DMS 273 treated with DMSO at 0.1 percent for 48 hours (cell line): ENCODE results near the gene TMEM184B.
"Not testable (repeated sequence)": the region's sequence is repeated elsewhere in the genome, so short reads cannot be mapped to it uniquely, and the experiment has no call there.

Source experiments
- DNase-seq: peaks from one replicate; lab custom pipeline; 2025; lab: John Stamatoyannopoulos, UW

The TMEM184B gene

DNA sequence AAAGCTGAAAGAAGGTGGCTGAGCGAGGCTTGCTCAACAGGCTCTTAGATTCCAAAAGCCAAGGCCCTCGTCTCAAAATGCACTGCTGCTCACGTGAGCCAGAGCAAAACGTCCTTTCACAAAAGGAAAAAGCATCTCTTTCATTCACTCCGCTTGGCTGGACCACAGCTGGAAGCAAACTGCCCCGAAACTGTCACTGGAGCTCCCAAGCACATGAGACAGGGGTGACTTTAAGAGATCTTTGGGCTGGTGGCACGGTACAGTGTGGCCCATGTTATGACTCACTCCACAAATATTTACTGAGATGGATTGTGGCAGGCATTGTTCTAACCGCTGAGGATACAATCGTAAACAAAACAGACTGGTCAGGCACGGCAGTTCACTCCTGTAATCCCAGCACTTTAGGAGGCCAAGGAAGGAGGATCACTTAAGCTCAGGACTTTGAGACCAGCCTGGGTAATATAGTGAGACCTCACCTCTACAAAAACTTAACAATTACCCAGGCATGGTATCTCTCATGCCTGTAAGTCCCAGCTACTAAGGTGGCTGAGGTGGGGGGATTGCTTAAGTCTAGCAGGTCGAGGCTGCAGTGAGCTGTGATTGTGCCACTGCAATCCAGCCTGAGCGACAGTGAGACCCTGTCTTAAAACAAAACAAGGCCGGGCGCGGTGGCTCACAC, 94.7 kb downstream of the TMEM184B start:
- DNase-seq = no peak

DNA sequence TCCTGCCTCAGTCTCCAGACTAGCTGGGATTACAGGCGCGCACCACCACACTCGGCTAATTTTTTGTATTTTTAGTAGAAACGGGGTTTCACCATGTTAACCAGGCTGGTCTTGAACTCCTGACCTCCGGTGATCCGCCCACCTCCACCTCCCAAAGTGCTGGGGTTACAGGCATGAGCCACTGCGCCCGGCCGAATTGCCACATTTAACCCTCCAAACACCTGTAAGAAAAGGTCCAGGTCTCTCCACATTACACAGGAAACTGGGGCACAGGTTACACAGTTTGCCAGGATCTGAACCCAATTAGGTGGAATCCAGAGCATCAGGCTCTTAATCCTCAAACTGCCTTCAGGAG, 95.3 kb downstream of the TMEM184B start:
- DNase-seq = not testable (repeated sequence)

DNA sequence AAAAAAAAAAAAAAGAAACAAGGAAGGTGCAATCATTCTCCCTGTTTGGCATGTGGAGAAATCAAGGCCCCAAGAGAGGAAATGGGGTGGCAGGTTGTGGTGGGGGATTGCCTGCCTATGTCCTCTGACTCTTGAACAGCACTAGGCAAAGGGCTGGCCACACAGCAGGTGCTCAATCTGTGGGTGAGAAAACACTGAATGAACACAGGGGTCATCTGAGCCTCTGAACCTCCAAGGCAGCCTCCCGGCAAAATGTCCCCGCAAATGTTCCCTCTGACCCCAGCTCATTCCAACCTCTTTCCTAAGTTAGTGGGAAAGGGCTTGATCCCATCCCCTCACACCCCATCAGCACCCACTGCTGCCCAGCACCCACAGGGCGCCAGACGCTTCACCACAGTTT, 95.8 kb downstream of the TMEM184B start:
- DNase-seq = no peak

DNA sequence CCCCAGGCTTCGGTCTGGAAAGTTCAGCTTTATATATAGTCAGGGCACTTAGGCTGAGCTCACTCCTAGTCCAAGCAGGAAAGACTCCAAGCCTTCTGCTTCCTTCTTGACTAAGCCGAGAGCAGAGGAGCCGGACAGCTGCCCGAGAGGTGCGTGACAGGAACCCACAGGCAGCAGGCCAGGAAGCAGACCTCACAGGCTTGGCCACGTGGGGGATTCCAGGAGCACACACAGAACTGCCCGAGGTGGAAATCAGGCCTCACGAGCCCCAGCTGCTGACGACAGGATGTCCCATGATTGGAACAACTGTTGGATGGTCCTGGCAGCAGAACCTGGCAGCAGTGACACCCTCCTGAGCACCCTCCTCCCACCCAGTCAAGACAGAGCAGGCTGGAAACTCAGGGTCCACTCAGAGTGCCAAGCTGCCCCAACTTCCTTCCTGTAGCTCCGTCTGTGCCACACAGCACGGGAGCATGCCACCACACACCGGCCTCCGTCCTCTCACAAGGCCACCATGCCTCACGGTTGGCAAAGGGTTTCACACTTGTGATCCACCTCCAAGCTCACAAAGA, 96.6 kb downstream of the TMEM184B start:
- no peak for DNase-seq

DNA sequence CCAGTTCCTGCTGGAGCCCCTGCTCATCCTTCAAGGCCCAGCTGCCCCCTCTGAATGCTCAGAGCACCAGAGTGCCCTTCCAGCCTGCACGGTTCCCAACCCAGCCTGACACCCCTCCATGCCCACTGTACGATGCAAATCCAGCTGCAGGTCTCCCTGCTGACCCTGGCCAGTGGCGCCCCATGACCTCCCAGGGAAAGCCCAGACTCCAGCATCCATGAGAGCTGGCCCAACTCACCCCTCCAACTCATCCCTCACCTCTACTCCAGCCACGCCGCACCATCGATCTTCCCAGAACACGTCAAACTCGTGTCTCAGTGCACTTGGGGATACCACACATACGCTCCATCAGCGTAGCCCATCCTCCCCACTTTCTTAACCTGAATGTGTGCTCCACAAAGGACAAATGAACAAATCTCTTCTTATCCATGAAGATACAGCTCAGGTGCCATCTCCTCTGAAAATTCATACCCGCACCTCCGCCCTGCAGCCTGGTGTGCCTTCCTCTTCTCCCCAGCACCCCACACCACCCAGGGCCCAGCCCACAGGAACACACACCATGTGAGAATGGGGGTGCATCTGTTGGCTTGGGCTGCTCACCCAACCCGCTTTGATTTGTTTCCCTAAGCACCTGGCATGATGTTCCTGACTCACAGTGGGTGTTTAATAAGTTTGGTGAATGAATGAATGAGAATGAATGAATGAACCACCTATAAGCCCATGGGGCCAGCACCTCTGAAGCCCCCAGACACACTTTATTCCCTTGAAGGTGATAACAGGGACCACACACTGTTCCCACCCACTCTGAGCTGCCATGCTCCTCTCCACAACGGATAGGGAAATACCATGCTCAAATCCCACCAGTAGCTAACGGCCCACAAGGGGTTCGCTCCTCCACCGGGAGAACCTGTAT, 97.3 kb downstream of the TMEM184B start:
- no peak for DNase-seq

DNA sequence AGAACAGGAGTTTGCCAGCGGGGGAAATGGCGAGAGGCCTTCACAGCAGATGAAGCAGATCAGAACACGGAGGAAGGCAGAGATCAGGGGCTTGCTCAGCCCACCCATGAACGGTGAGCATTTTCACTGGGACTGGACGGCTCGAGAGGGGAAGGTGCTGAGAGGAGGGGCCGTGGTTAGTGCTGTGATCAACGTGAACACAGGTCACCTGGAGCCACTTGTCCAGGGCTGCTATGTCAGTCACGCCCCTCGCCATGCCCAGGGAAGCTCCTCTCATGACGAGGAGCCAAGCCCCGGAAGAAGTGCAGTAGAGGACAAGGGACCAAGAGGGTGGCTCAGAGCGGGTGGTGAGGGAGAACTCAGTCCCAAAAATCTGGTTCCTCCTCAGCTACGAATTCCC, 98.2 kb downstream of the TMEM184B start:
- DNase-seq = no peak

DNA sequence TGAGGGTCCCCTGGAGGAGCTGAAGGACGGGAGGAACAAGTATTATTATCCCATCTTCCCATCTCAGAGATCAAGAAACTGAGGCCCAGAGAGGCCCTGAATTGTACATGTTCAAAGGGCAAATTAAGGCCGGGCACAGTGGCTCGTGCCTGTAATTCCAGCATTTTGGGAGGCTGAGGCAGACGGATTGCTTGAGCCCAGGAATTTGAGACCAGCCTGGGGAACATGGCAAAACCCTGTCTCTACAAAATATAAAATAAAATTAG, 99.2 kb downstream of the TMEM184B start:
- no peak for DNase-seq

DNA sequence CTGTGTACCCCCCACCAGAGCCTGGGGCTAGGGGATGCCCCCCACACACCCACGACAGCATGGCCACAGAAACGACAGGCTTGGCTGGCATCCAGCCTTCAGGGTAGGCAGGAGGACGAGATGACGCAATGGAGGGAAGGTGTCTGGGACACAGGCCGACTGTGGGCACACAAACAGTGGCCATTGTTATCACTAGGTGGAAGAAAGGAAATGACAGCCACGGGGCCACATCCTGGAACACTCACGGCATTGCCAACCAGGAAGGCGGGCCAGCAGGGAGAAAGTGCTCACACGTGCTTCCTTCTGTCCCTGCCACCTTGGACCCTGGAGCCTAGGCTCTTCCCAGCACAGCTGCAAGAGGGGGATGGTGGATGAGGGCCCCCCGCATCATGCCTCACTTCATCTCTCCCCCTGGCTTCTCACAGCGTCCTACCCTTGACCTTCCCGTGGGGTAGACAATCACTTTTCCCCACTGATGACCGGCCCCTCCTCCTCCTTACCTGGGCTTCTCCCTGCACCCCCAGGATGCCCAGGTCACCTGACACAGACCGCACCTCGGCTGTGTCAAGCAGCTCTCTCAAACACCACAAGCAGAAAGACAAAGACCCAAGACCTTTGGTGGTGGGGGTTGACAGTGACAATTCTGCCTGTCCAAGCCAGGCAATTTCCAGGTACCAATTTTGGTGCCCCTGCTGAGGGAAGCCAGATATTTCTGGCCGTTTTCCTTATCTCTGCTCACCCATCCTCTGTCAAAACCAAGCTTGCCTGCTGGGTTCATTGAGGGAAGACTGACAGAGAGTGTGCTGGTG, 99.8 kb downstream of the TMEM184B start:
- DNase-seq = no peak

DNA sequence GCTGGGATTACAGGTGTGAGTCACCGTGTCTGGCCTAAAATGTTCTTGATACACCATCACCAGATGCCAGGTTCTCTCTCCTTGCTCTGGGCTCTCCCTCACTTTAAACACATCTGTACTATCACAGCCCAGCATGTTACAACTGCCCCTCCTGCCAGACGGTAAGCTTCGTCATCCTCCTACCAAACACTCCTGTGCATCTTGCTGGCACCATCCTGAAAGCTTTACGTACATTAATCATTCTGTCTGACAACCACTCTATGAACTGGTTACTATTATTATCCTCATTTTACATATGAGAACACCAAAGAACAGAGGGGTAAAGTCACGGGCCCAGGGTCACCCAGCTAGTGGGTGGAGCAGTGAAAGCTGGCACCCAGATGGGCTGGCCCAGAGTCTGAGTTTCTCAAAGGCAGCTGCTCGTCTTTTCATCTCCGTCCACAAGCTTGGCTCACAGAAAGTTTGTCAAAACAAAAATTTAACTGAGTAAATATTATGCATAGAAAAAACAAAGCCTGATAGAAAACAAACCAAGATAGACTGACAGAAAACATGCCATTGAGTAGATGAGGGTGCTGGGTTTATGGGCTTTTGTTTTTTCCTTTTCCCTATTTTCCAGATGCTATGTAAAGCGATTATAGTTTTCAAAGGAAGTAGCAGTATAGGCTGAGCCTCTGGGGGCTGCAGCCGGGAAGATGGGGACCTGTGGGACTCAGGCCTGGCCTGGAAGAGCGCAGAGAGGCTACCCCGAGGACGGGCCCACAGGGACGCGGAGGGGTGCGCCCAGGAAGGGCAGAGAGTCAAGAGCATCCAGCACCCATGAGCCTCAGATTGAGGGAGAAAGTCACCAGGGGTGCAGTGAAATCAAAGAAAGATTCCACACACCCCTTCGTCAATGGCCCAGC, 100.6 kb downstream of the TMEM184B start:
- DNase-seq = peak; percentile 70

DNA sequence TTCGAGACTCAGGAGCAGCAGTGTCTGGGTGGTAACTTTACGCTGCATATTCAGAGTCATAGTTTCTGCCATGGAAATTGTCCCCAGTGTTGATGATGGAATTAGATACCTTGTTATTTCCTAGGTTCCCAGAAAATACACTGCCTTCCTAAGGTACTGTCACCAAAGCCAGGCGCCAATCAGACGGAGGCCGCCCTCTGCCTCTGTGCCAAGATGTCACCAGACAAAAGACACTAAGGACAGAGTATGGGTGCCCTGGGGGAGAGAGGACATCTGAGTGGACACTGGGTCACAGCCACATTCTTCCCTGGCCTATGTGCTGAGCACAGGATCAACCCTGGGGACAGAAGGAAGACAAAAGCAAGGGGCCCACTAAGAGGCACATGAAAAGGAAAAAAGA, 102.3 kb downstream of the TMEM184B start:
- no peak for DNase-seq
